Adrenal gland (tissue), 12 donors: Measurements from ENCODE around the gene ADGRD2. TPM values are rescaled to one million over a fixed set of nuclear protein-coding genes. Genes with fewer than 3 reads are reported as not detected.
A peak's percentile ranks its signal among the peaks of the same experiment; 100 is the strongest.

Experiments used
- DNase-seq, 7 donors: peaks; one replicate each; pipeline ENCODE4 v3.0.0-alpha.2; 2019 to 2020
- H3K27ac ChIP-seq, 5 donors: fragments of 200-600 bp; sonication (generic) in 4 of 5; 1 replicate in 3 of 5; 2 replicates in 2 of 5; pipeline versions ENCODE4 v1.5.1 to v1.8.0; 2016 to 2020; ENCODE audit warnings: mild to moderate bottlenecking in 1 of 5
- H3K27me3 ChIP-seq: fragments of 200-600 bp; 2 replicates; pipeline ENCODE4 v1.8.0; 2021
- H3K36me3 ChIP-seq, 2 donors: fragments of 200-600 bp; replicated peaks in 1 of 2; 1 replicate in 1 of 2; 2 replicates in 1 of 2; pipeline versions ENCODE4 v1.5.1 to v1.8.0; 2018 to 2022
- H3K4me1 ChIP-seq, 2 donors: fragments of 200-600 bp; replicated peaks in 1 of 2; 1 replicate in 1 of 2; 2 replicates in 1 of 2; pipeline versions ENCODE4 v1.5.1 to v1.8.0; 2018 to 2021
- H3K4me3 ChIP-seq, 4 donors: fragments of 200-600 bp; sonication (generic) in 3 of 4; one replicate each; pipeline ENCODE4 v1.5.1; 2016 to 2018
- H3K9me3 ChIP-seq, 3 donors: fragments of 200-600 bp; sonication (generic) in 1 of 3; replicated peaks in 1 of 3; 1 replicate in 2 of 3; 2 replicates in 1 of 3; pipeline versions ENCODE4 v1.5.1 to v1.8.0; 2016 to 2021
- POLR2A ChIP-seq, 2 donors: fragments of 450-650 bp; IDR thresholded peaks; one replicate each; pipeline ENCODE4 v1.6.1; 2017; ENCODE audit warnings: antibody characterized with exemption in 2 of 2, mild to moderate bottlenecking in 2 of 2, moderate library complexity in 1 of 2
- WGBS, 4 donors: extraction: QIAGEN DNeasy Blood & Tissue Kit in 2 of 4; methylation state at CpG; one replicate each; pipeline versions ENCODE4 v1.1.5 to v1.1.7; 2013 to 2017; 5-methylcytosine and 5-hydroxymethylcytosine counted together
- intact Hi-C, 2 donors: fragments of 100-400 bp; cut with DNase I; formaldehyde crosslinking; loops; one replicate each; pipeline versions ENCODE4 v1.14.1 to v1.15.0; 2022 to 2023
- polyA plus RNA-seq, 3 donors: library from polyadenylated mRNA; stranded (reverse); fragments of 200-250 nt in 2 of 3; fragments of 350-450 nt in 1 of 3; fragmentation: Illumina TruSeq in 1 of 3; extraction: RNeasy Lipid Tissue Mini Kit (QIAGEN cat#74804) in 1 of 3; gene quantifications; one replicate each; pipeline ENCODE4 v1.2.3, GENCODE V29; 2013 to 2014
- total RNA-seq, 9 donors: library from RNA; depleted of rRNA in 4 of 9; stranded (reverse); fragments of >200 nt in 4 of 9; fragments of 120-200 nt in 1 of 9; fragmentation: NEBNext Ultra II Directional in 1 of 9; extraction: Animal tissue kit (Norgen Biotek cat#: 25700) in 1 of 9; gene quantifications; one replicate each; pipeline versions ENCODE4 v1.1.0 to v1.2.4, GENCODE V29; 2013 to 2023
- TF ChIP-seq, protein P1 (sequence below), 6 experiments: fragments of 450-650 bp in 4 of 6; fragments of 200-600 bp in 2 of 6; sonication (generic) in 1 of 6; IDR thresholded peaks; 1 replicate in 5 of 6; 2 replicates in 1 of 6; pipeline versions ENCODE4 v1.5.1 to v1.8.0; 2016 to 2021; ENCODE audit warnings: antibody characterized with exemption in 6 of 6, mild to moderate bottlenecking in 2 of 6, moderate library complexity in 1 of 6
- donor health status: healthy with polysubstance abuse.
- donor health status: Bipolar disorder and iron deficiency.
- donor health status: DM: yes; HTN: yes; CAD: no.
- donor health status: DM: no; HTN: no; CAD: no.
- donor health status: DM: no; HTN: no; CAD: no.
- donor health status: DM: yes; HTN: yes; CAD: no.

The ADGRD2 gene
- total and polyA plus RNA-seq, 12 donors, result 0.16 to 4.4 (median 0.46) TPM; not detected in 4

DNA sequence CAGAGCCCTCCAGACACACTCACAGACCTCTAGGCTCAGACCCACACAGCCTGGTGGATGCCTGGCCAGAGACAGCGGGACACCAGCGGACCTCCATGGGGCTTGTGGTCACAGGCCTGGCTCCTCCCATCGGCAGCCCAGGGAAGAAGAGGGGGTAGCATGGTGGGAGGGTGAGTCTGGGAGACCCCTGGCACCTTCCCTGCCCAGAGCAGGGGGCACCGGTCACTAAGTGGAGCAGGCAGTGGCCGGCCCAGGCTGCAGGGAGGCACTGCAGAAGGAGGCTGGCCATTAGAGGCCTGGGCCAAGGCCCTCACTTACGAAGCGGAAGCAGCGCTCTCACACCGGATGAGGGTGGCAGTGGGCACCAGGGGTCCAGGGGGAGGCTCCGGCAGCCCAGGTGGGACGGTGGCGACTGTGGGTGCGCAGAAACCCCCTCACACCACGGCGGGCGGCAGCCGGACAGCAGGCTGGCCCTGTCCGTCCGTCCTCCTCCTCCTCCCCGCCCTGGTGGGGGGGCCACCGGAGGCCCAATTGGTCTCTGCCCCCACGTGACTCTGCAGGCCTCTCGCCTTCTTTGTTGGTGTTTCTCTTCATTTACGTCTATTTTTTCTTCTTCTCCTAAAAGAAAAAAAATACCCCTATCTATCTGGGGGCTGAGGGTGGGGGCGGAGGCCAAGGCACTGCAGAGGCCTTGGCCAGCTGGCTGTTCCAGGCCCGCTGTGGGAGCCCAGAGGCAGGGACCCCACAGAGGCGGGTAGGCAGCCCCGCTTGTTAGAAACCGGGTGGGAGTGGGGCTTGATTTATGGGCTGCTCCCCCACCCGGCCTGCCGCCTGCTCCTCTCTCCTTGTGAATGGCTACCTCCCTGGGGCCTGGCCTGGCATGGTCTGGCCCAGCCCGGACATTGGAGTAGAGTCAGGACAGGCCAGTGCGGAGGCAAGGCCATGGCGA lies 57.0 kb downstream of the ADGRD2 start, which contains the start of gene NR5A1:
NR5A1 (minus strand) TSS at position 469 of the 949 bp plus-strand sequence. CDS start 4,004 bp downstream, outside the sequence.
- Histone ChIP-seq H3K4me1 (peaks cover 24 to 37% of the 10 kb centered on the region in 2 donors), H3K27me3 (peaks cover 12% of the 10 kb centered on the region), H3K27ac (peak within 1 kb of the TSS; percentile 81 to 95 (median 90)), H3K4me3 (peak within 1 kb of the TSS in 3 of 4 donors; percentile 38 to 76 (median 69)), H3K36me3 (no peaks in the 10 kb centered on the region), H3K9me3 (no peaks in the 10 kb centered on the region)
- intact Hi-C loops, result no loop called here
- 44 to 54% (median 47%) methylated on average over 19 to 34 of the region's 34 CpGs for WGBS, 4 donors
- DNase-seq, result peak; percentile 80 to 91 (median 85)
- TF ChIP-seq POLR2A (IDR thresholded peaks at IDR 0.05), result peak; percentile 36 to 74
- TF ChIP-seq, protein P1, sequence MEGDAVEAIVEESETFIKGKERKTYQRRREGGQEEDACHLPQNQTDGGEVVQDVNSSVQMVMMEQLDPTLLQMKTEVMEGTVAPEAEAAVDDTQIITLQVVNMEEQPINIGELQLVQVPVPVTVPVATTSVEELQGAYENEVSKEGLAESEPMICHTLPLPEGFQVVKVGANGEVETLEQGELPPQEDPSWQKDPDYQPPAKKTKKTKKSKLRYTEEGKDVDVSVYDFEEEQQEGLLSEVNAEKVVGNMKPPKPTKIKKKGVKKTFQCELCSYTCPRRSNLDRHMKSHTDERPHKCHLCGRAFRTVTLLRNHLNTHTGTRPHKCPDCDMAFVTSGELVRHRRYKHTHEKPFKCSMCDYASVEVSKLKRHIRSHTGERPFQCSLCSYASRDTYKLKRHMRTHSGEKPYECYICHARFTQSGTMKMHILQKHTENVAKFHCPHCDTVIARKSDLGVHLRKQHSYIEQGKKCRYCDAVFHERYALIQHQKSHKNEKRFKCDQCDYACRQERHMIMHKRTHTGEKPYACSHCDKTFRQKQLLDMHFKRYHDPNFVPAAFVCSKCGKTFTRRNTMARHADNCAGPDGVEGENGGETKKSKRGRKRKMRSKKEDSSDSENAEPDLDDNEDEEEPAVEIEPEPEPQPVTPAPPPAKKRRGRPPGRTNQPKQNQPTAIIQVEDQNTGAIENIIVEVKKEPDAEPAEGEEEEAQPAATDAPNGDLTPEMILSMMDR (IDR thresholded peaks at IDR 0.05), result no peak

DNA sequence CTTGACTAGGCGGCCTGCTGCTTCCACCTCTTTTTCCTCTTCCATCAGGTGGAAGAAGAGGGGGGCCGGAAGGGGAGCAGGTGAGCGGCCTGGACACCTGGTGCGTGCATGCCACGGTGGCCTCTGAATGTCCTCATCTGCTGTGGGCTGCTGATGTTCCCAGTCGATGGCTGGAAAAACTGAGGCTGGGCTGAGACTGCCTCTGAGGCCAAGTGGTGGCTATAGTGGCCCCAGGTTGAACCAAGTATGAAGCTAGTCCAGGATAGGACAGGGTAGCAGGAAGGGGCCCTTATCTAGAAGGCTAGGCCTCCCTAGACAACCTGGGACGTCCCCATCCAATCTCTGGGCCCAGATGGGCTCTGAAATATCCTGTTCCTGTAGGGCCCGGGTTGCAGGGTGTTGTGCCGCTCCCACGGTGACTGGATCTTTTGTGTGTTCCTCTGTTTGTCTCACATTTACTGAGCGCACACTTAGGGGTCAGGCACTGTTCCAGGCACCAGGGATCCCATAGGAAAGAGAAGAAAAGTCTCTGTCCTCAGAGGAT lies 57.7 kb downstream of the ADGRD2 start:
- Histone ChIP-seq H3K27me3 (peaks cover 9% of the 10 kb centered on the region), H3K9me3 (no peaks in the 10 kb centered on the region), H3K27ac (peak overlapping the region; percentile 81 to 95 (median 90)), H3K36me3 (no peaks in the 10 kb centered on the region), H3K4me3 (peak overlapping the region in 1 of 4 donors; percentile 76), H3K4me1 (peaks cover 22 to 42% of the 10 kb centered on the region in 2 donors)
- no peak for TF ChIP-seq POLR2A (IDR thresholded peaks at IDR 0.05)
- TF ChIP-seq, protein P1 (IDR thresholded peaks at IDR 0.05), result no peak
- WGBS, 4 donors, result 62 to 83% (median 78%) methylated on average over 6 to 11 of the region's 11 CpGs
- DNase-seq, result peak in 2 of 7 donors; percentile 20 to 33
- intact Hi-C loops, result no loop called here

DNA sequence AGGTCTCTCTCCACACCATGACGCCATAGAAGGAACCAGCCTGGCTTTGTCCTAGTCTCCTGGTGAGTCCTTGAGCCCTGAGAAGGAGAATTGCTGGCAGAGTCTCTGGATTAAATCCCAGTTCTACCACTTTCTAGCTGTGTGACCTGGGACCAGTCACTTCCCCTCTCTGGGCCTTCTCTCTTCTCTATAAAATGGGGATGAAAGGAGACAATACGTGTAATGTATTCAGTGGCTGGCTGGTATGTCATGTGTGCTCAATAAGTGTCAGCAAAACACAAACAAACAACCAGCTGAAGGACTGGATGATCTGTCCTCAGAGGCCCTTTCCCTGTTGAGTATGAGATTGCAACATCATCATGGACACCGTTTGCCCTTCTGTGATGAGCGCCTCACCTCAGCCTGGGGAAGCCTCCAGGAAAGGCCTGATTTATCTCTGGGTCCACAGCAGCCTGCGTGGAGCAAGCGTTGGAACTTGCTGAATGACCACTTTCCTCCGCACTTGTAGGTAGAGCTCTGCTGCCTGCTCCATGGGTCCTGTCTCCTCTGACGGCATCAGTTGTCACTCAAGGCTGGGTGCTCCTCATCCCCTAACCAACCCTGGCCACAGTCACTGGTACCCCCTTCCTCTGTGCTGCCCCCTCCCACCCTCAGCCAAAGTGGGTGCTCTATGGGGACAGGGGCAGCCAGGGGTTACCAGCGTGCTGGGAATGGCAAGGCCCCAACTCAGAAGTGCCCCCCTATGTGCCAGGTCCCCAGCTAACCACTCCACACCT lies 60.6 kb downstream of the ADGRD2 start:
- intact Hi-C loops, result no loop called here
- peak in 1 of 2 donors; percentile 18 for TF ChIP-seq POLR2A (IDR thresholded peaks at IDR 0.05)
- TF ChIP-seq, protein P1 (IDR thresholded peaks at IDR 0.05), result no peak
- Histone ChIP-seq H3K4me3 (no peak overlapping the region), H3K36me3 (no peaks in the 10 kb centered on the region), H3K4me1 (peaks cover 25 to 41% of the 10 kb centered on the region in 2 donors), H3K27me3 (no peaks in the 10 kb centered on the region), H3K27ac (peak overlapping the region; percentile 38 to 77 (median 58)), H3K9me3 (no peaks in the 10 kb centered on the region)
- 38 to 59% (median 53%) methylated on average over 2 to 9 of the region's 9 CpGs for WGBS, 4 donors
- peak; percentile 48 to 88 (median 75) for DNase-seq
